Astrocyte (in vitro differentiated cells and primary cell): Measurements from ENCODE around the gene DDX27. TPM values are rescaled to one million over a fixed set of nuclear protein-coding genes. Genes with fewer than 3 reads are reported as not detected.

Source experiments
- DNase-seq: peaks from one replicate; pipeline ENCODE4 v3.0.0-alpha.2; 2010; ENCODE audit warnings: low read depth
- FAIRE-seq: peaks from 2 replicates; lab custom pipeline; 2011; peaks lifted over from hg19 to GRCh38; lab: Jason Lieb, UNC
- H2AFZ ChIP-seq: 2 replicates; pipeline ENCODE4 v1.6.0; 2012; ENCODE audit warnings: low read depth, low read length, inconsistent platforms
- H3K27ac ChIP-seq: 2 replicates; pipeline ENCODE4 v1.5.1; 2011; ENCODE audit warnings: low read depth, low read length, inconsistent platforms
- H3K27me3 ChIP-seq: 2 replicates; pipeline ENCODE4 v1.6.0; 2011; ENCODE audit warnings: low read length, inconsistent platforms; ENCODE audit not compliant: insufficient read depth
- H3K36me3 ChIP-seq: 2 replicates; pipeline ENCODE4 v1.5.1; 2011; ENCODE audit warnings: low read length, inconsistent platforms; ENCODE audit not compliant: insufficient read depth
- H3K4me1 ChIP-seq: 2 replicates; pipeline ENCODE4 v1.5.1; 2011; ENCODE audit warnings: low read length, inconsistent platforms; ENCODE audit not compliant: insufficient read depth
- H3K4me2 ChIP-seq: 2 replicates; pipeline ENCODE4 v1.6.0; 2012; ENCODE audit warnings: low read length, inconsistent platforms
- H3K4me3 ChIP-seq: 2 replicates; pipeline ENCODE4 v1.5.1; 2011; ENCODE audit warnings: low read depth, mild to moderate bottlenecking, low read length, inconsistent platforms; ENCODE audit not compliant: insufficient read depth
- H3K79me2 ChIP-seq: 2 replicates; pipeline ENCODE4 v1.6.0; 2012; ENCODE audit warnings: mild to moderate bottlenecking, low read length, inconsistent platforms; ENCODE audit not compliant: insufficient read depth
- H3K9ac ChIP-seq: 2 replicates; pipeline ENCODE4 v1.6.0; 2012; ENCODE audit warnings: mild to moderate bottlenecking, low read length, inconsistent platforms
- H3K9me3 ChIP-seq: 2 replicates; pipeline ENCODE4 v1.5.1; 2012; ENCODE audit warnings: low read depth, mild to moderate bottlenecking, low read length, inconsistent platforms; ENCODE audit not compliant: insufficient read depth
- H4K20me1 ChIP-seq: 2 replicates; pipeline ENCODE4 v1.6.0; 2012; ENCODE audit warnings: low read length, inconsistent platforms; ENCODE audit not compliant: insufficient read depth
- H3K27ac Mint-ChIP-seq: one replicate; pipeline ENCODE4 v1.8.0; 2021; ENCODE audit warnings: mild to moderate bottlenecking, mixed read lengths; ENCODE audit not compliant: unreplicated experiment
- H3K27me3 Mint-ChIP-seq: one replicate; pipeline ENCODE4 v1.8.0; 2021; ENCODE audit warnings: low read depth, mixed read lengths; ENCODE audit not compliant: unreplicated experiment
- H3K36me3 Mint-ChIP-seq: one replicate; pipeline ENCODE4 v1.8.0; 2021; ENCODE audit warnings: low read depth, mixed read lengths; ENCODE audit not compliant: unreplicated experiment
- H3K4me1 Mint-ChIP-seq: one replicate; pipeline ENCODE4 v1.8.0; 2021; ENCODE audit warnings: low read depth, mixed read lengths; ENCODE audit not compliant: unreplicated experiment
- H3K4me3 Mint-ChIP-seq: one replicate; pipeline ENCODE4 v1.8.0; 2021; ENCODE audit warnings: mild to moderate bottlenecking, moderate library complexity, mixed read lengths; ENCODE audit not compliant: unreplicated experiment
- H3K9me3 Mint-ChIP-seq: one replicate; pipeline ENCODE4 v1.8.0; 2021; ENCODE audit warnings: mild to moderate bottlenecking, mixed read lengths; ENCODE audit not compliant: unreplicated experiment
- EZH2 ChIP-seq: IDR thresholded peaks from 2 replicates; pipeline ENCODE4 v1.6.1; 2012; ENCODE audit warnings: mild to moderate bottlenecking, low read length, inconsistent platforms; ENCODE audit not compliant: insufficient read depth
- total RNA-seq: library from RNA; stranded (reverse); gene quantifications from 2 replicates; pipeline ENCODE4 v1.2.1, GENCODE V29; 2021
- TF ChIP-seq, protein P1 (sequence below): IDR thresholded peaks from 2 replicates; pipeline ENCODE4 v1.5.1; 2011; ENCODE audit warnings: low read depth, mild to moderate bottlenecking, inconsistent platforms, low read length, moderate library complexity; ENCODE audit not compliant: insufficient read depth

The DDX27 gene
- total RNA-seq, 1 donor from 2014 or later, result 38.3 TPM

DNA sequence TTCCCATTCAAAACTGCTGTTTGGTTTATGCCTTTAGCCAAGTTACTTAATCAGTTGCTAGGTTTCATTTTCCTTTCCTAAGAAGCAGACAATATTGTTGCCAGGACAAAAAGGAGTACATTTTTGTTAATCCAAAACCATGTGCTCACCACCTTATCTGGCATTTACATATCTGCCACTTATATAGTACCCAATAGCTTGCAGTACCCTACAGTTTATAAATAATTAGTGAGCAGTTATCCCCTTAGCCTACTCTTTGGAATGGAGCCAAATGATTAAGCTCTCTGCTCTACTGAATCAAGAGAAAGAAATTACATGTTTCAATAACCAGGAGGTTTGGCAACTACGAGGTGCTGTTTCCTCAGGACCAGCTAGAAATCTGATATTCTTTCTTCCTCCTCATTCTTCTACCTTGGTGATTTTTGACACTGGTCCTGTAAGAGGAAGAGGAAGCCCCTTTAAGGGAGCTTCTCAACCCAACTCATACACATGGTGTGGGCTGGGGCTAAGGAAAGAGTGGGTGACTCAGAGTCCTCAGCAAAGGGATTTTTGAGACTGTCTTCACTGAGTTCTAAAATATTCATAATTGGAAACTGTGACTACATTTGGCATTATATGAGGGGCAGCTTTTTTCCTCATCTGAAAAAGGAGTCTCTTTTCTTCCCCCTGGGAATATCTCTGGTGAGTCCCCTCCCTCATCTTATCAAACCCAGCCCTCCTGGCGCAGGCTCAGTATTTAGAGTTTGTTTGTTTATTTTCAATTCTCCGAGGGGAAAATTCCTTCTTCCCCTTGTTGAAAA lies 57.1 kb downstream of the DDX27 start:
- FAIRE-seq (no peak), DNase-seq (peak; percentile 73)
- Mint-ChIP-seq H3K4me1 (peaks cover 15% of the 10 kb centered on the region), H3K36me3 (peaks cover 46% of the 10 kb centered on the region), H3K27ac (peak overlapping the region; percentile 98), H3K9me3 (peaks cover 1% of the 10 kb centered on the region), H3K27me3 (no peaks in the 10 kb centered on the region), H3K4me3 (peak overlapping the region; percentile 99)
- Histone ChIP-seq H3K36me3 (peaks cover 41% of the 10 kb centered on the region), H4K20me1 (peaks cover 73% of the 10 kb centered on the region), H3K4me3 (peak overlapping the region; percentile 96), H3K79me2 (peaks cover 82% of the 10 kb centered on the region), H2AFZ (no peak overlapping the region), H3K9ac (peak overlapping the region; percentile 98), H3K27me3 (no peaks in the 10 kb centered on the region), H3K4me2 (peak overlapping the region; percentile 91), H3K27ac (peak overlapping the region; percentile 84), H3K4me1 (peaks cover 18% of the 10 kb centered on the region), H3K9me3 (peaks cover 9% of the 10 kb centered on the region)
- no peak for TF ChIP-seq EZH2

DNA sequence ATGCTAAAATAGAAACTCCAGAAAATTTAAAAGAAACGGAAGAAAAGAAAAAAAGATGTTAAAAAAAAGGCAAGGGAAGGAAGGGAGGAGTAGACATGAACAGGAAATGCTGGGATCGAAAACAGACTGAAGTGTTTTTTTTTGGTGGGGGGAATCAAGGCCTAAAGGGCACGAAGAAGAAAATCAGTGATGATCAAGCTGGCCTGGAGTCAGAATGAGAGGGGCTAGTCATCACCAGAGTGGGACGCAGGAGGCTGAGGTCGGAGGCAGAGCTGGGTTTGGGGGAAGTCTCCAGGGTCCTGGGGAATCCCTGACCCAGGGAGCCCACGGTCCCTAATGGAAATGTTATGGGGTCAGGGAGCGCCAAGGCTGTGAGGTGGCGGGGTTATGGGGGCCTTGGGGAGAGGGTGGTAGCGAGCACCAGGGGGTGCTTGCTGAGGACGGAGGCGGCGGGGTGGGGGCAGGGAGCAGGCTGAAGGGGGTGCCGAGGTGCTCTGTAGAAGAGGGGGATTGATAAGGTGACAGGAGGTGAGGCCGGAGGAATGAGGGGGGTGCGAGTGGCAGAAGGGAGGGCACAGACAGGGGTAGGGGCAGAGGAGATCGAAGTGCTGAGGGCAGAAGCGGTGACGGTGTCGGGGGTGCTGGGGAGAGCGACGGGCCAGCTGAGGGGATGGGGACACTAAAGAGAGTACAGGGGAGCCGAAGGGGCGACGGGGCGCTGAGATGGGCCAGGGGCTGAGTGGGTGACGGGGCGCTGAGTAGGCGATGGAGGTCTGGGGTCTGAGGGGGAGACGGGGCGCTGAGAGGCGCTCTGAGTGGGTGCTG lies 58.0 kb downstream of the DDX27 start:
- H3K27me3 Mint-ChIP-seq, result no peaks in the 10 kb centered on the region

DNA sequence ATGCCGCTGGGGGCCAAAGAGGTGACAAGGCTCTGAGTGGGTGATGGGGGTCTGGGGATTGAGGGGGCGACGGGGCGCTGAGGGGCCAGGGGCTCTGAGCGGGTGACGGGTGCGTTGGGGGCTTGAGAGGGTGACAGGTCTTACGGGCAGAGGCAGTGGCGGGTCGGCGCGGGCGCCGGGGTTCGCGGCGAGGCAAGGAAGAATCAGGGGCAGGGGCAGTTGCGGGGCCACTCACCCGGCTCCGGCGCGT lies 58.5 kb downstream of the DDX27 start:
- Histone ChIP-seq H3K4me1 (peaks cover 31% of the 10 kb centered on the region), H3K36me3 (peaks cover 43% of the 10 kb centered on the region), H3K4me2 (peak overlapping the region; percentile 91), H4K20me1 (peaks cover 73% of the 10 kb centered on the region), H2AFZ (no peak overlapping the region), H3K79me2 (peaks cover 84% of the 10 kb centered on the region), H3K27me3 (no peaks in the 10 kb centered on the region), H3K27ac (peak overlapping the region; percentile 84), H3K9me3 (peaks cover 9% of the 10 kb centered on the region), H3K9ac (peak overlapping the region; percentile 98), H3K4me3 (peak overlapping the region; percentile 96)
- peaks cover 13% of the 10 kb centered on the region for H3K4me1 Mint-ChIP-seq
- no peaks in the 10 kb centered on the region for H3K27me3 Mint-ChIP-seq
- H3K4me3 Mint-ChIP-seq, result peak overlapping the region; percentile 99
- peaks cover 1% of the 10 kb centered on the region for H3K9me3 Mint-ChIP-seq
- DNase-seq (no peak), FAIRE-seq (no peak)
- TF ChIP-seq, protein P1, sequence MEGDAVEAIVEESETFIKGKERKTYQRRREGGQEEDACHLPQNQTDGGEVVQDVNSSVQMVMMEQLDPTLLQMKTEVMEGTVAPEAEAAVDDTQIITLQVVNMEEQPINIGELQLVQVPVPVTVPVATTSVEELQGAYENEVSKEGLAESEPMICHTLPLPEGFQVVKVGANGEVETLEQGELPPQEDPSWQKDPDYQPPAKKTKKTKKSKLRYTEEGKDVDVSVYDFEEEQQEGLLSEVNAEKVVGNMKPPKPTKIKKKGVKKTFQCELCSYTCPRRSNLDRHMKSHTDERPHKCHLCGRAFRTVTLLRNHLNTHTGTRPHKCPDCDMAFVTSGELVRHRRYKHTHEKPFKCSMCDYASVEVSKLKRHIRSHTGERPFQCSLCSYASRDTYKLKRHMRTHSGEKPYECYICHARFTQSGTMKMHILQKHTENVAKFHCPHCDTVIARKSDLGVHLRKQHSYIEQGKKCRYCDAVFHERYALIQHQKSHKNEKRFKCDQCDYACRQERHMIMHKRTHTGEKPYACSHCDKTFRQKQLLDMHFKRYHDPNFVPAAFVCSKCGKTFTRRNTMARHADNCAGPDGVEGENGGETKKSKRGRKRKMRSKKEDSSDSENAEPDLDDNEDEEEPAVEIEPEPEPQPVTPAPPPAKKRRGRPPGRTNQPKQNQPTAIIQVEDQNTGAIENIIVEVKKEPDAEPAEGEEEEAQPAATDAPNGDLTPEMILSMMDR, result no peak
- TF ChIP-seq EZH2, result no peak
- peak overlapping the region; percentile 95 for H3K27ac Mint-ChIP-seq
- H3K36me3 Mint-ChIP-seq, result peaks cover 54% of the 10 kb centered on the region

More for the DNA sequence above, 58.0 kb downstream of the DDX27 start:
- H4K20me1 ChIP-seq, result peaks cover 73% of the 10 kb centered on the region
- H3K4me3 ChIP-seq, result peak overlapping the region; percentile 96
- peak overlapping the region; percentile 99 for H3K4me3 Mint-ChIP-seq
- peaks cover 43% of the 10 kb centered on the region for H3K36me3 ChIP-seq
- DNase-seq (no peak), FAIRE-seq (no peak)
- H3K9me3 ChIP-seq, result peaks cover 9% of the 10 kb centered on the region
- TF ChIP-seq, protein P1, result no peak
- TF ChIP-seq EZH2, result no peak
- H3K9me3 Mint-ChIP-seq, result peaks cover 1% of the 10 kb centered on the region
- peak overlapping the region; percentile 91 for H3K4me2 ChIP-seq
- H3K27ac Mint-ChIP-seq, result peak overlapping the region; percentile 98
- H3K9ac ChIP-seq, result peak overlapping the region; percentile 98
- peak overlapping the region; percentile 39 for H2AFZ ChIP-seq
- H3K27me3 ChIP-seq, result no peaks in the 10 kb centered on the region
- H3K4me1 ChIP-seq, result peaks cover 25% of the 10 kb centered on the region
- H3K27ac ChIP-seq, result peak overlapping the region; percentile 84
- H3K36me3 Mint-ChIP-seq, result peaks cover 50% of the 10 kb centered on the region
- peaks cover 83% of the 10 kb centered on the region for H3K79me2 ChIP-seq
- peaks cover 17% of the 10 kb centered on the region for H3K4me1 Mint-ChIP-seq
